GM12878 (cell line): ENCODE results near the gene TLDC2. TPM values are rescaled to one million over a fixed set of nuclear protein-coding genes. Genes with fewer than 3 reads are reported as not detected.

Source experiments
- ATAC-seq: fragments of 200-7000 bp; cut with Tn5 transposase; 3 replicates; pipeline ENCODE4 v1.9.1; 2020; ENCODE audit warnings: mild to moderate bottlenecking, moderate library complexity
- BruUV-seq: library from RNA; stranded (reverse); fragments of 400-500 nt; replicated peaks from 2 replicates; lab custom pipeline; 2021; lab: Mats Ljungman, UMichigan
- CTCF ChIA-PET: fragments of 300-600 bp; sonication (Branson Sonifier 250); formaldehyde crosslinking; extraction: SDS; loops from one replicate; lab custom pipeline; 2021; ENCODE audit warnings: inconsistent platforms; lab: Yijun Ruan, JAX
- POLR2A ChIA-PET: fragments of 350-600 bp; formaldehyde crosslinking; extraction: SDS; loops from one replicate; lab custom pipeline; 2021; ENCODE audit warnings: inconsistent platforms; lab: Charles Lee
- RAD21 ChIA-PET: fragments of 300-600 bp; sonication (Branson Sonifier 250); formaldehyde crosslinking; loops from one replicate; lab custom pipeline; 2023; ENCODE audit warnings: antibody characterized with exemption; ENCODE audit not compliant: unreplicated experiment; lab: Charles Lee
- SMC1A ChIA-PET: fragments of 300-600 bp; sonication (Branson Sonifier 250); formaldehyde crosslinking; loops from one replicate; lab custom pipeline; 2023; ENCODE audit not compliant: unreplicated experiment, uncharacterized antibody; lab: Charles Lee
- DNase-seq: peaks from one replicate; pipeline ENCODE4 v3.0.0-alpha.2; 2011; ENCODE audit warnings: low read depth, low spot score
- FAIRE-seq: peaks from 3 replicates; lab custom pipeline; 2011; peaks lifted over from hg19 to GRCh38; lab: Jason Lieb, UNC
- H2AFZ ChIP-seq: 2 replicates; pipeline ENCODE4 v1.6.0; 2011; ENCODE audit warnings: low read depth, low read length, control low read depth; ENCODE audit not compliant: control insufficient read depth
- H3K27ac ChIP-seq: 2 replicates; pipeline ENCODE4 v1.5.1; 2011; ENCODE audit warnings: control low read depth; ENCODE audit not compliant: control insufficient read depth, insufficient read depth
- H3K27me3 ChIP-seq, 2 experiments: replicated peaks in 1 of 2; 2 replicates each; pipeline versions ENCODE4 v1.6.0 to v1.6.1; 2011; ENCODE audit warnings: low read length in 1 of 2; ENCODE audit not compliant: control insufficient read depth in 2 of 2, insufficient read depth in 2 of 2
- H3K36me3 ChIP-seq, 2 experiments: 2 replicates each; pipeline ENCODE4 v1.5.1; 2011; ENCODE audit warnings: low read length in 1 of 2; ENCODE audit not compliant: control insufficient read depth in 2 of 2, insufficient read depth in 2 of 2
- H3K4me1 ChIP-seq: 2 replicates; pipeline ENCODE4 v1.6.1; 2011; ENCODE audit warnings: mild to moderate bottlenecking, low read length, moderate library complexity, mixed read lengths; ENCODE audit not compliant: control insufficient read depth, insufficient read depth
- H3K4me2 ChIP-seq: 2 replicates; pipeline ENCODE4 v1.6.0; 2011; ENCODE audit warnings: control low read depth; ENCODE audit not compliant: control insufficient read depth, insufficient read depth
- H3K4me3 ChIP-seq: fragments of 200-600 bp; sonication (generic); 2 replicates; pipeline ENCODE4 v1.5.1; 2016
- H3K79me2 ChIP-seq: 2 replicates; pipeline ENCODE4 v1.6.0; 2011; ENCODE audit warnings: low read length; ENCODE audit not compliant: control insufficient read depth, insufficient read depth
- H3K9ac ChIP-seq: 2 replicates; pipeline ENCODE4 v1.8.0; 2011; ENCODE audit warnings: low read length, control low read depth, mixed read lengths; ENCODE audit not compliant: control insufficient read depth, insufficient read depth
- H3K9me3 ChIP-seq: replicated peaks from 3 replicates; pipeline ENCODE4 v1.5.1; 2011; ENCODE audit warnings: mild to moderate bottlenecking, low read length; ENCODE audit not compliant: control insufficient read depth, insufficient read depth
- H4K20me1 ChIP-seq: 2 replicates; pipeline ENCODE4 v1.6.0; 2011; ENCODE audit not compliant: control insufficient read depth, insufficient read depth
- CBX5 ChIP-seq: sonication (generic); IDR thresholded peaks from 2 replicates; pipeline ENCODE4 v1.6.1; 2016; ENCODE audit warnings: low read depth, moderate library complexity, mild to moderate bottlenecking, inconsistent platforms
- FOXK2 ChIP-seq: fragments of 450-650 bp; IDR thresholded peaks from 2 replicates; pipeline ENCODE4 v1.6.1; 2017; ENCODE audit warnings: mild to moderate bottlenecking, moderate library complexity
- FOXM1 ChIP-seq: IDR thresholded peaks from 2 replicates; pipeline ENCODE4 v1.6.1; 2012; ENCODE audit warnings: low read depth, mild to moderate bottlenecking, inconsistent platforms, low read length, moderate library complexity
- GATAD2B ChIP-seq: fragments of 450-650 bp; conservative IDR thresholded peaks from 2 replicates; pipeline ENCODE4 v1.6.1; 2017; ENCODE audit warnings: low read depth, mild to moderate bottlenecking, moderate library complexity
- HDAC6 ChIP-seq: fragments of 200-600 bp; sonication (generic); IDR thresholded peaks from one replicate; pipeline ENCODE4 v1.8.0; 2017; ENCODE audit warnings: antibody characterized with exemption; ENCODE audit not compliant: unreplicated experiment
- LARP7 ChIP-seq: fragments of 450-650 bp; IDR thresholded peaks from 2 replicates; pipeline ENCODE4 v1.6.1; 2017; ENCODE audit warnings: mild to moderate bottlenecking
- NRF1 ChIP-seq: conservative IDR thresholded peaks from 2 replicates; pipeline ENCODE4 v1.6.1; 2011; ENCODE audit warnings: mild to moderate bottlenecking, low read depth, low read length, improper control_type of control experiment
- PAX8 ChIP-seq: fragments of 450-650 bp; IDR thresholded peaks from 2 replicates; pipeline ENCODE4 v1.6.1; 2017; ENCODE audit warnings: mild to moderate bottlenecking, moderate library complexity
- PML ChIP-seq: IDR thresholded peaks from 2 replicates; pipeline ENCODE4 v1.6.1; 2012; ENCODE audit warnings: low read length, inconsistent platforms
- POLR2AphosphoS2 ChIP-seq: IDR thresholded peaks from 2 replicates; pipeline ENCODE4 v1.6.1; 2011; ENCODE audit warnings: low read depth, mild to moderate bottlenecking, low read length, improper control_type of control experiment, moderate library complexity
- SP1 ChIP-seq: IDR thresholded peaks from one replicate; pipeline ENCODE4 v1.6.1; 2011; ENCODE audit warnings: low read depth, low read length
- WRNIP1 ChIP-seq: IDR thresholded peaks from 2 replicates; pipeline ENCODE4 v1.6.1; 2011; ENCODE audit warnings: low read depth, low read length, improper control_type of control experiment, borderline replicate concordance
- YBX1 ChIP-seq: fragments of 450-650 bp; IDR thresholded peaks from 2 replicates; pipeline ENCODE4 v1.6.1; 2016; ENCODE audit warnings: antibody characterized with exemption
- ZNF274 ChIP-seq: IDR thresholded peaks from one replicate; pipeline ENCODE4 v1.8.0; 2011; ENCODE audit not compliant: insufficient read length, insufficient read depth
- WGBS: methylation state at CpG from one replicate; pipeline ENCODE4 v1.1.6; 2016; ENCODE audit warnings: low lambda C conversion rate; ENCODE audit not compliant: insufficient replicate concordance, insufficient coverage; ENCODE audit errors: missing lambda C conversion rate; 5-methylcytosine and 5-hydroxymethylcytosine counted together
- in situ Hi-C: fragments of 300-500 bp; cut with MboI; formaldehyde crosslinking; loops from 9 replicates; pipeline ENCODE4 v1.14.3; 2018; ENCODE audit warnings: mixed read lengths
- intact Hi-C: fragments of 100-400 bp; cut with micrococcal nuclease; formaldehyde crosslinking; loops from one replicate; pipeline ENCODE4 v1.14.2; 2022; ENCODE audit not compliant: unreplicated experiment
- polyA plus RNA-seq, 11 experiments: library from polyadenylated mRNA; depleted of rRNA in 4 of 11; unstranded in 6 of 11; stranded (reverse) in 5 of 11; fragments of >200 nt; fragmentation: Nextera tagmentation in 4 of 11; fragmentation: Illumina TruSeq in 1 of 11; extraction: Ambion mirVana in 4 of 11; extraction: Trizol in 1 of 11; gene quantifications; 1 replicate in 1 of 11; 2 replicates in 10 of 11; pipeline versions ENCODE4 v1.2.1 to v1.2.3, GENCODE V29; 2011 to 2016; ENCODE audit warnings: inconsistent platforms in 2 of 11, missing spikeins in 2 of 11, low read depth in 1 of 11
- total RNA-seq, 4 experiments: library from RNA; depleted of rRNA in 3 of 4; stranded (reverse); fragments of >200 nt in 3 of 4; fragmentation: Illumina TruSeq in 1 of 4; extraction: Trizol in 1 of 4; gene quantifications; 2 replicates each; pipeline versions ENCODE4 v1.2.1 to v1.2.3, GENCODE V29; 2013 to 2021
- TF ChIP-seq, protein P1 (sequence below): IDR thresholded peaks from 2 replicates; pipeline ENCODE4 v1.6.1; 2012; ENCODE audit warnings: low read depth, low read length, improper control_type of control experiment
- TF ChIP-seq, protein P2 (sequence below): fragments of 450-650 bp; IDR thresholded peaks from 2 replicates; pipeline ENCODE4 v1.6.1; 2014; ENCODE audit warnings: mild to moderate bottlenecking
- TF ChIP-seq, protein P3 (sequence below): fragments of 450-650 bp; conservative IDR thresholded peaks from 2 replicates; pipeline ENCODE4 v1.6.1; 2017; ENCODE audit warnings: mild to moderate bottlenecking, moderate library complexity
- TF ChIP-seq, protein P4 (sequence below): fragments of 450-650 bp; IDR thresholded peaks from 2 replicates; pipeline ENCODE4 v1.6.1; 2016; ENCODE audit warnings: mild to moderate bottlenecking
- TF ChIP-seq, protein P5 (sequence below): fragments of 150-350 bp; IDR thresholded peaks from 2 replicates; pipeline ENCODE4 v1.6.1; 2016; ENCODE audit warnings: low read depth, low read length

TLDC2 gene
- total and polyA plus RNA-seq, 10 of the 15 experiments (the other 5 are each of a cell fraction or from before 2014, with no cell fraction given): 0.05 to 0.41 (median 0.21) TPM

DNA sequence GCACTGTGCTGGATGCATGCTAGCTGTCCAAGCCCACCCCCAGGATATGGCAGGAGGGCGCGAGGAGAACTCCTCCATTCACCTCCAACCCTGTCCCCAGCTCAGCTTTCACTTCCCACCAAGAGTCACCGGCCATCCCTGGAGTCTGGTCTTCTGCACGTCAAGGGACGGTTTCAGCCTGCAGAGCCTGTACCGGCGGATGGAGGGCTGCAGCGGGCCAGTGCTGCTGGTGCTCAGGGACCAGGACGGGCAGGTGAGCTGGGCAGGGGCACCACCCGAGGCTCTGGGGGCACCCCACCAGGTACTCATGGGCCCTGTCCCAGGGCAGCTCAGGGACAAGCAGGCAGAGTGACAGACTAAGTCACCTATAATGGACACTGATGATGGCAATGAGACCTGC, 3.0 kb downstream of the TLDC2 start:
- in situ Hi-C loops (no loop called here), intact Hi-C loops (no loop called here)
- ChIA-PET RAD21 (no interaction called here), CTCF (interaction anchor here (1.1 kb wide), 1 partner anchor 11 kb away, joined by 3 read pairs; no protein-coding TSS in a partner anchor), SMC1A (no interaction called here), POLR2A (no interaction called here)
- no TSS peak for BruUV-seq
- FAIRE-seq (no peak), ATAC-seq (no peak)
- no peak overlapping the region for H2AFZ ChIP-seq
- WGBS: 85% methylated on average over 10 of the region's 10 CpGs
- H3K27ac ChIP-seq: no peak overlapping the region
- no peak overlapping the region for H3K4me3 ChIP-seq
- no peak overlapping the region for H3K4me2 ChIP-seq
- H3K36me3 ChIP-seq: no peaks in the 10 kb centered on the region
- H3K27me3 ChIP-seq: no peaks in the 10 kb centered on the region; a peak in 1 of 4 replicates
- H3K4me1 ChIP-seq: peaks cover 17% of the 10 kb centered on the region
- H4K20me1 ChIP-seq: no peaks in the 10 kb centered on the region
- H3K9me3 ChIP-seq: no peaks in the 10 kb centered on the region
- H3K79me2 ChIP-seq: no peaks in the 10 kb centered on the region
- TF ChIP-seq POLR2AphosphoS2: no peak
- no peak for TF ChIP-seq HDAC6
- no peak for TF ChIP-seq GATAD2B
- no peak for TF ChIP-seq FOXK2
- TF ChIP-seq, protein P1, sequence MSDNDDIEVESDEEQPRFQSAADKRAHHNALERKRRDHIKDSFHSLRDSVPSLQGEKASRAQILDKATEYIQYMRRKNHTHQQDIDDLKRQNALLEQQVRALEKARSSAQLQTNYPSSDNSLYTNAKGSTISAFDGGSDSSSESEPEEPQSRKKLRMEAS: no peak
- TF ChIP-seq, protein P2, sequence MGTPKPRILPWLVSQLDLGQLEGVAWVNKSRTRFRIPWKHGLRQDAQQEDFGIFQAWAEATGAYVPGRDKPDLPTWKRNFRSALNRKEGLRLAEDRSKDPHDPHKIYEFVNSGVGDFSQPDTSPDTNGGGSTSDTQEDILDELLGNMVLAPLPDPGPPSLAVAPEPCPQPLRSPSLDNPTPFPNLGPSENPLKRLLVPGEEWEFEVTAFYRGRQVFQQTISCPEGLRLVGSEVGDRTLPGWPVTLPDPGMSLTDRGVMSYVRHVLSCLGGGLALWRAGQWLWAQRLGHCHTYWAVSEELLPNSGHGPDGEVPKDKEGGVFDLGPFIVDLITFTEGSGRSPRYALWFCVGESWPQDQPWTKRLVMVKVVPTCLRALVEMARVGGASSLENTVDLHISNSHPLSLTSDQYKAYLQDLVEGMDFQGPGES: no peak
- TF ChIP-seq, protein P3, sequence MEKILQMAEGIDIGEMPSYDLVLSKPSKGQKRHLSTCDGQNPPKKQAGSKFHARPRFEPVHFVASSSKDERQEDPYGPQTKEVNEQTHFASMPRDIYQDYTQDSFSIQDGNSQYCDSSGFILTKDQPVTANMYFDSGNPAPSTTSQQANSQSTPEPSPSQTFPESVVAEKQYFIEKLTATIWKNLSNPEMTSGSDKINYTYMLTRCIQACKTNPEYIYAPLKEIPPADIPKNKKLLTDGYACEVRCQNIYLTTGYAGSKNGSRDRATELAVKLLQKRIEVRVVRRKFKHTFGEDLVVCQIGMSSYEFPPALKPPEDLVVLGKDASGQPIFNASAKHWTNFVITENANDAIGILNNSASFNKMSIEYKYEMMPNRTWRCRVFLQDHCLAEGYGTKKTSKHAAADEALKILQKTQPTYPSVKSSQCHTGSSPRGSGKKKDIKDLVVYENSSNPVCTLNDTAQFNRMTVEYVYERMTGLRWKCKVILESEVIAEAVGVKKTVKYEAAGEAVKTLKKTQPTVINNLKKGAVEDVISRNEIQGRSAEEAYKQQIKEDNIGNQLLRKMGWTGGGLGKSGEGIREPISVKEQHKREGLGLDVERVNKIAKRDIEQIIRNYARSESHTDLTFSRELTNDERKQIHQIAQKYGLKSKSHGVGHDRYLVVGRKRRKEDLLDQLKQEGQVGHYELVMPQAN: no peak
- no peak for TF ChIP-seq ZNF274
- no peak for TF ChIP-seq PML
- TF ChIP-seq, protein P4, sequence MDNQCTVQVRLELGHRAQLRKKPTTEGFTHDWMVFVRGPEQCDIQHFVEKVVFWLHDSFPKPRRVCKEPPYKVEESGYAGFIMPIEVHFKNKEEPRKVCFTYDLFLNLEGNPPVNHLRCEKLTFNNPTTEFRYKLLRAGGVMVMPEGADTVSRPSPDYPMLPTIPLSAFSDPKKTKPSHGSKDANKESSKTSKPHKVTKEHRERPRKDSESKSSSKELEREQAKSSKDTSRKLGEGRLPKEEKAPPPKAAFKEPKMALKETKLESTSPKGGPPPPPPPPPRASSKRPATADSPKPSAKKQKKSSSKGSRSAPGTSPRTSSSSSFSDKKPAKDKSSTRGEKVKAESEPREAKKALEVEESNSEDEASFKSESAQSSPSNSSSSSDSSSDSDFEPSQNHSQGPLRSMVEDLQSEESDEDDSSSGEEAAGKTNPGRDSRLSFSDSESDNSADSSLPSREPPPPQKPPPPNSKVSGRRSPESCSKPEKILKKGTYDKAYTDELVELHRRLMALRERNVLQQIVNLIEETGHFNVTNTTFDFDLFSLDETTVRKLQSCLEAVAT: no peak
- no peak for TF ChIP-seq PAX8
- TF ChIP-seq, protein P5, sequence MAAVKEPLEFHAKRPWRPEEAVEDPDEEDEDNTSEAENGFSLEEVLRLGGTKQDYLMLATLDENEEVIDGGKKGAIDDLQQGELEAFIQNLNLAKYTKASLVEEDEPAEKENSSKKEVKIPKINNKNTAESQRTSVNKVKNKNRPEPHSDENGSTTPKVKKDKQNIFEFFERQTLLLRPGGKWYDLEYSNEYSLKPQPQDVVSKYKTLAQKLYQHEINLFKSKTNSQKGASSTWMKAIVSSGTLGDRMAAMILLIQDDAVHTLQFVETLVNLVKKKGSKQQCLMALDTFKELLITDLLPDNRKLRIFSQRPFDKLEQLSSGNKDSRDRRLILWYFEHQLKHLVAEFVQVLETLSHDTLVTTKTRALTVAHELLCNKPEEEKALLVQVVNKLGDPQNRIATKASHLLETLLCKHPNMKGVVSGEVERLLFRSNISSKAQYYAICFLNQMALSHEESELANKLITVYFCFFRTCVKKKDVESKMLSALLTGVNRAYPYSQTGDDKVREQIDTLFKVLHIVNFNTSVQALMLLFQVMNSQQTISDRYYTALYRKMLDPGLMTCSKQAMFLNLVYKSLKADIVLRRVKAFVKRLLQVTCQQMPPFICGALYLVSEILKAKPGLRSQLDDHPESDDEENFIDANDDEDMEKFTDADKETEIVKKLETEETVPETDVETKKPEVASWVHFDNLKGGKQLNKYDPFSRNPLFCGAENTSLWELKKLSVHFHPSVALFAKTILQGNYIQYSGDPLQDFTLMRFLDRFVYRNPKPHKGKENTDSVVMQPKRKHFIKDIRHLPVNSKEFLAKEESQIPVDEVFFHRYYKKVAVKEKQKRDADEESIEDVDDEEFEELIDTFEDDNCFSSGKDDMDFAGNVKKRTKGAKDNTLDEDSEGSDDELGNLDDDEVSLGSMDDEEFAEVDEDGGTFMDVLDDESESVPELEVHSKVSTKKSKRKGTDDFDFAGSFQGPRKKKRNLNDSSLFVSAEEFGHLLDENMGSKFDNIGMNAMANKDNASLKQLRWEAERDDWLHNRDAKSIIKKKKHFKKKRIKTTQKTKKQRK: no peak
- no peak for TF ChIP-seq LARP7
- no peak for TF ChIP-seq YBX1
- TF ChIP-seq SP1: no peak
- TF ChIP-seq WRNIP1: no peak
- no peak for TF ChIP-seq NRF1
- no peak for TF ChIP-seq FOXM1
- no peak for TF ChIP-seq CBX5
- TF ChIP-seq, all 136 proteins: peak for 0
- no peak for DNase-seq
- H3K9ac ChIP-seq: no peak overlapping the region
